Mesenchymal stem cell (in vitro differentiated cells and primary cell): ENCODE data around the gene PTPN12.

ENCODE experiments used
- DNase-seq: peaks from one replicate; pipeline ENCODE4 v3.0.0-alpha.2; 2013
- H2AFZ ChIP-seq: one replicate; pipeline ENCODE4 v1.6.1; 2013; ENCODE audit warnings: low read depth, mild to moderate bottlenecking, control low read depth, inconsistent platforms, low read length, moderate library complexity
- H2AK5ac ChIP-seq: 2 replicates; pipeline ENCODE4 v1.6.1; 2013; ENCODE audit warnings: low read length, moderate library complexity, mild to moderate bottlenecking, inconsistent platforms; ENCODE audit not compliant: severe bottlenecking
- H2BK120ac ChIP-seq: one replicate; pipeline ENCODE4 v1.6.1; 2013; ENCODE audit warnings: low read depth, mild to moderate bottlenecking, inconsistent platforms, low read length, moderate library complexity
- H2BK12ac ChIP-seq, 2 experiments: one replicate each; pipeline ENCODE4 v1.6.1; 2013; ENCODE audit warnings: inconsistent platforms in 2 of 2, low read length in 2 of 2, mild to moderate bottlenecking in 2 of 2, moderate library complexity in 2 of 2, control low read depth in 1 of 2
- H2BK15ac ChIP-seq: one replicate; pipeline ENCODE4 v1.6.1; 2013; ENCODE audit warnings: mild to moderate bottlenecking, low read depth, inconsistent platforms; ENCODE audit not compliant: poor library complexity, severe bottlenecking
- H2BK5ac ChIP-seq: 2 replicates; pipeline ENCODE4 v1.6.1; 2013; ENCODE audit warnings: low read depth, mild to moderate bottlenecking, low read length, control low read depth, inconsistent platforms; ENCODE audit not compliant: poor library complexity, severe bottlenecking
- H3K14ac ChIP-seq, 2 experiments: one replicate each; pipeline ENCODE4 v1.6.1; 2013; ENCODE audit warnings: inconsistent platforms in 2 of 2, low read length in 2 of 2, control low read depth in 1 of 2, mild to moderate bottlenecking in 1 of 2, moderate library complexity in 1 of 2
- H3K18ac ChIP-seq, 2 experiments: one replicate each; pipeline ENCODE4 v1.6.1; 2013; ENCODE audit warnings: inconsistent platforms in 2 of 2, low read length in 2 of 2, control low read depth in 1 of 2, low read depth in 1 of 2, mild to moderate bottlenecking in 1 of 2
- H3K23ac ChIP-seq, 2 experiments: one replicate each; pipeline ENCODE4 v1.6.1; 2013; ENCODE audit warnings: inconsistent platforms in 2 of 2, low read length in 2 of 2, mild to moderate bottlenecking in 2 of 2, moderate library complexity in 2 of 2, control low read depth in 1 of 2
- H3K27ac ChIP-seq: 2 replicates; pipeline ENCODE4 v1.5.1; 2013; ENCODE audit warnings: mild to moderate bottlenecking, moderate library complexity, low read length, control low read depth, inconsistent platforms; ENCODE audit not compliant: poor library complexity, severe bottlenecking
- H3K27me3 ChIP-seq, 2 experiments: 2 replicates each; pipeline versions ENCODE4 v1.6.1 to v1.7.0; 2013; ENCODE audit warnings: low read length in 2 of 2, mild to moderate bottlenecking in 2 of 2, moderate library complexity in 2 of 2, control low read depth in 1 of 2, inconsistent platforms in 1 of 2; ENCODE audit not compliant: control insufficient read depth in 1 of 2, insufficient read depth in 1 of 2
- H3K36me3 ChIP-seq, 2 experiments: 2 replicates each; pipeline versions ENCODE4 v1.6.1 to v1.7.0; 2013; ENCODE audit warnings: low read length in 2 of 2, control low read depth in 1 of 2, inconsistent platforms in 1 of 2, low read depth in 1 of 2, mild to moderate bottlenecking in 1 of 2; ENCODE audit not compliant: insufficient read depth in 2 of 2, control insufficient read depth in 1 of 2
- H3K4ac ChIP-seq, 2 experiments: one replicate each; pipeline ENCODE4 v1.6.1; 2013; ENCODE audit warnings: inconsistent platforms in 2 of 2, low read length in 2 of 2, mild to moderate bottlenecking in 2 of 2, moderate library complexity in 2 of 2, control low read depth in 1 of 2, low read depth in 1 of 2
- H3K4me1 ChIP-seq: 2 replicates; pipeline ENCODE4 v1.6.1; 2013; ENCODE audit warnings: low read depth, low read length, control low read depth; ENCODE audit not compliant: control insufficient read depth, insufficient read depth
- H3K4me2 ChIP-seq: 2 replicates; pipeline ENCODE4 v1.6.1; 2013; ENCODE audit warnings: low read length, mild to moderate bottlenecking, inconsistent platforms; ENCODE audit not compliant: poor library complexity, severe bottlenecking
- H3K4me3 ChIP-seq, 2 experiments: 2 replicates each; pipeline versions ENCODE4 v1.5.1 to v1.7.0; 2013; ENCODE audit warnings: low read length in 2 of 2, mild to moderate bottlenecking in 2 of 2, control low read depth in 1 of 2, low read depth in 1 of 2; ENCODE audit not compliant: insufficient read depth in 1 of 2
- H3K79me1 ChIP-seq: replicated peaks from 2 replicates; pipeline ENCODE4 v1.6.1; 2013; ENCODE audit warnings: mild to moderate bottlenecking, control low read depth, low read length, inconsistent platforms; ENCODE audit not compliant: poor library complexity, severe bottlenecking
- H3K9ac ChIP-seq: 2 replicates; pipeline ENCODE4 v1.7.0; 2013; ENCODE audit warnings: mild to moderate bottlenecking, low read length, moderate library complexity
- H3K9me3 ChIP-seq: 2 replicates; pipeline ENCODE4 v1.7.0; 2013; ENCODE audit warnings: mild to moderate bottlenecking, low read length; ENCODE audit not compliant: control insufficient read depth
- H4K8ac ChIP-seq: one replicate; pipeline ENCODE4 v1.6.1; 2013; ENCODE audit warnings: inconsistent platforms, mild to moderate bottlenecking, low read length, moderate library complexity
- H4K91ac ChIP-seq: one replicate; pipeline ENCODE4 v1.6.1; 2013; ENCODE audit warnings: mild to moderate bottlenecking, low read length, inconsistent platforms
- WGBS: methylation state at CpG from one replicate; pipeline ENCODE4 v1.1.7; 2013; ENCODE audit warnings: mixed read lengths; 5-methylcytosine and 5-hydroxymethylcytosine counted together

PTPN12 gene

DNA sequence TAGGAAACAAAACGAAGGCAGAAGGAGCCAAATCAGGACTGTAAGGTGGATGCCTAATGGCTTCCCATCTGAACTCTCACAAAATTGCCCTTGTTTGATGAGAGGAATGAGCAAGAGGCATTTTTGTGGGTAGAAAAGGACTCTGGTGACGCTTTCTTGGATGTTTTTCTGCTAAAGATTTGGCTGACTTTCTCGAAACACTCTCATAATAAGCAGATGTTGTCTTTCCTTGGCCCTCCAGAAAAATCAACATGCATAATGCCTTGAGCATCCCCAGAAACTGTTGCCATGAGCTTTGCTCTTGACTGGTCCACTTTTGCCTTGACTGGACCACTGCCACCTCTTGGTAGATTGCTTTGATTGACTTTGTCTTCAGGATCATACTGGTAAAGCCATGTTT is 13.5 kb downstream of the PTPN12 start:
- H2BK15ac ChIP-seq: no peak overlapping the region
- no peak overlapping the region for H3K9ac ChIP-seq
- H3K4me1 ChIP-seq: peaks cover 1% of the 10 kb centered on the region
- no peak overlapping the region for H3K4me2 ChIP-seq
- DNase-seq: no peak
- H3K36me3 ChIP-seq: peaks cover 2 to 10% of the 10 kb centered on the region in 2 experiments
- no peak overlapping the region for H3K14ac ChIP-seq
- no peaks in the 10 kb centered on the region for H3K79me1 ChIP-seq
- WGBS: 98% methylated on average over 3 of the region's 3 CpGs
- H3K4me3 ChIP-seq: no peak overlapping the region
- H4K91ac ChIP-seq: no peak overlapping the region
- no peak overlapping the region for H4K8ac ChIP-seq
- no peak overlapping the region for H3K27ac ChIP-seq
- H3K9me3 ChIP-seq: no peaks in the 10 kb centered on the region
- H3K18ac ChIP-seq: no peak overlapping the region
- no peaks in the 10 kb centered on the region for H3K27me3 ChIP-seq
- H2AFZ ChIP-seq: no peak overlapping the region
- no peak overlapping the region for H2BK120ac ChIP-seq
- H3K4ac ChIP-seq: no peak overlapping the region
- H2BK12ac ChIP-seq: no peak overlapping the region
- H3K23ac ChIP-seq: no peak overlapping the region
- H2BK5ac ChIP-seq: no peak overlapping the region
- H2AK5ac ChIP-seq: no peak overlapping the region

DNA sequence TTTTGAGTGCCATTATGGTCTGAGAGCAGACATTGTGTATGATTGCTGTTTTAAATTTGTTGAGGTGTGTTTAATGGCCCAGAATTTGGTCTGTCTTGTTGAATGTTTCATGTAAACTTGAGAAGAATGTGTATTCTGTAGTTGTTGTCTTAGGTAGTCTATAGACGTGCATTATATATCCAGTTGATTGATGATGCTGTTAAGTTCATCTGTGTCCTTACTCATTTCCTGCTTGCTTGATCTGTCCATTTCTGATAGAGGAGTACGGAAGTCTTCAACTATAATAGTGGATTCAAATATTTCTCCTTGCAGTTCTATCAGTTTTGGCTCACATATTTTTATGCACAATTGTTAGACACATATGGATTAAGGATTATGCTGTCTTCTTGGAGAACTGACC is 16.0 kb downstream of the PTPN12 start:
- Histone ChIP-seq H4K91ac (no peak overlapping the region), H3K9ac (no peak overlapping the region), H2BK12ac (no peak overlapping the region), H2AFZ (no peak overlapping the region), H3K4me1 (peaks cover 4% of the 10 kb centered on the region), H3K27ac (no peak overlapping the region), H3K23ac (no peak overlapping the region), H3K27me3 (no peaks in the 10 kb centered on the region), H3K4me3 (no peak overlapping the region), H3K36me3 (peaks cover 10 to 19% of the 10 kb centered on the region in 2 experiments), H2BK120ac (no peak overlapping the region), H4K8ac (no peak overlapping the region), H3K4ac (no peak overlapping the region), H3K4me2 (no peak overlapping the region), H2BK15ac (no peak overlapping the region), H3K79me1 (no peaks in the 10 kb centered on the region), H3K14ac (no peak overlapping the region), H3K18ac (no peak overlapping the region), H2BK5ac (no peak overlapping the region), H3K9me3 (no peaks in the 10 kb centered on the region), H2AK5ac (no peak overlapping the region)
- WGBS: 0% methylated on average over 1 of the region's 2 CpGs
- DNase-seq: no peak

DNA sequence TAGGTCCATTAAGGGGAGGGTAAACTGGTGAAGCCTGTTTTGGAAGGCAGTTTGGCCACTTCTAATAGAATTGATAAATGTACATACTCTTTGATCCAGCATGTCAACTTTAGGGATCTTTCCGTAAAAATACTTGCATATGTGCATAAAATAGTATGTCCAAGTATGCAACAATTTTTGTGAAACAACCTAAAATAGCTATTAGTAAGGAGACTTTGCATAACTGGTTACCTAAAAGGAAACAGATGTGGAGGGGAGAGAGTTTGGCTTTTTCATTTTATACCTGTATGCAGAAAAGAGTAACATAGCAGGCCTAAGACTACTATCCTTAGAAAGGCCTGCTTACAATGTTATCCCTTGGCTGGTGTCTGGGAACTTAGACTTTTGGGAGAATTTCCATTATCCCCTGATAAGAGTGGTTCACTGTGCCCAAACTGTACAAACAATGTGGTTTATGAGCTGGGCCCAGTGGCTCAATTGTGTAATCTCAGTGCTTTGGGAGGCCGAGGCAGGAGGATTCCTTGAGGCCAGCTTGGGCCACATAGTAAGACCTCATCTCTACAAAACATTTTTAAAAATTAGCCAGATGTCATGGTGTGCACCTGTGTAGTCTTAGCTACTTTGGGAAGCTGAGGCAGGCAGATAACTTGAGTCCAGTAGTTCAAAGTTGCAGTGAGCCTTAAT is 21.3 kb downstream of the PTPN12 start:
- 83% methylated on average over 1 of the region's 2 CpGs for WGBS
- Histone ChIP-seq H3K36me3 (peaks cover 8 to 23% of the 10 kb centered on the region in 2 experiments), H3K4ac (no peak overlapping the region)

DNA sequence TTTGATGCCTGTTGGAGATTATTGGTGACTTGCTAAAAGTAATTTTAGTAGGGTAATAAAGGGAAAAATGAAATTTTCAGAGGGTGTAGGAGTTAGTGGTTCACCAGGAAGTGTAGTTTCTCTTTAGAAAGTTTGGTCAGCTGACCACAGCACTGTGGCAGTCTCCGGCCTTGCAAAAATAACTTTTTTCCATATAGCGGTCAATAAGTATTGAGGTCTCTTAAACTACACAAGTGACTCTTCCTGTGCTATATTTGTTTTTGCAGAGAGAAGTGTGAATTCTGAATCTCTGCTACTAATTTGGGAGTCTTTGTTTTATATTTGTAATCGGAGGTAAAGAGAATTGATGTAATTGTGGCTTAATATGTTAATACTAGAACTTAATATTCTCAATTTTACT is 24.3 kb downstream of the PTPN12 start:
- no CpG with 5 or more reads among the region's 3 CpGs for WGBS
- no peak overlapping the region for H2BK5ac ChIP-seq
- no peak overlapping the region for H3K4me2 ChIP-seq

More for the DNA sequence above, 21.3 kb downstream of the PTPN12 start:
- Histone ChIP-seq H2BK12ac (no peak overlapping the region), H3K79me1 (no peaks in the 10 kb centered on the region), H3K4me3 (no peak overlapping the region), H3K9me3 (no peaks in the 10 kb centered on the region), H2BK5ac (no peak overlapping the region), H3K4me1 (peaks cover 3% of the 10 kb centered on the region), H4K91ac (no peak overlapping the region), H3K4me2 (no peak overlapping the region), H2BK120ac (no peak overlapping the region), H3K23ac (no peak overlapping the region), H2BK15ac (no peak overlapping the region), H2AK5ac (no peak overlapping the region), H3K27ac (no peak overlapping the region), H3K14ac (no peak overlapping the region), H4K8ac (no peak overlapping the region), H3K27me3 (no peaks in the 10 kb centered on the region), H3K18ac (no peak overlapping the region), H2AFZ (no peak overlapping the region), H3K9ac (no peak overlapping the region)
- DNase-seq: no peak

More for the DNA sequence above, 24.3 kb downstream of the PTPN12 start:
- Histone ChIP-seq H3K23ac (no peak overlapping the region), H2BK15ac (no peak overlapping the region), H3K9me3 (no peaks in the 10 kb centered on the region), H3K4ac (no peak overlapping the region), H3K18ac (no peak overlapping the region), H2AFZ (no peak overlapping the region), H3K9ac (no peak overlapping the region), H3K4me3 (no peak overlapping the region), H4K8ac (no peak overlapping the region), H2AK5ac (no peak overlapping the region), H2BK12ac (no peak overlapping the region), H3K79me1 (no peaks in the 10 kb centered on the region), H3K27ac (no peak overlapping the region), H3K4me1 (peaks cover 3% of the 10 kb centered on the region), H4K91ac (no peak overlapping the region), H2BK120ac (no peak overlapping the region), H3K27me3 (no peaks in the 10 kb centered on the region), H3K14ac (no peak overlapping the region), H3K36me3 (peaks cover 4 to 13% of the 10 kb centered on the region in 2 experiments)
- DNase-seq: no peak
